IPS DF 19.7 (cell line): ENCODE measurements around the gene UROC1.

ENCODE experiments used
- DNase-seq: peaks from one replicate; pipeline ENCODE4 v3.0.0-alpha.2; 2013; ENCODE audit warnings: low read depth, low spot score

The UROC1 gene

DNA sequence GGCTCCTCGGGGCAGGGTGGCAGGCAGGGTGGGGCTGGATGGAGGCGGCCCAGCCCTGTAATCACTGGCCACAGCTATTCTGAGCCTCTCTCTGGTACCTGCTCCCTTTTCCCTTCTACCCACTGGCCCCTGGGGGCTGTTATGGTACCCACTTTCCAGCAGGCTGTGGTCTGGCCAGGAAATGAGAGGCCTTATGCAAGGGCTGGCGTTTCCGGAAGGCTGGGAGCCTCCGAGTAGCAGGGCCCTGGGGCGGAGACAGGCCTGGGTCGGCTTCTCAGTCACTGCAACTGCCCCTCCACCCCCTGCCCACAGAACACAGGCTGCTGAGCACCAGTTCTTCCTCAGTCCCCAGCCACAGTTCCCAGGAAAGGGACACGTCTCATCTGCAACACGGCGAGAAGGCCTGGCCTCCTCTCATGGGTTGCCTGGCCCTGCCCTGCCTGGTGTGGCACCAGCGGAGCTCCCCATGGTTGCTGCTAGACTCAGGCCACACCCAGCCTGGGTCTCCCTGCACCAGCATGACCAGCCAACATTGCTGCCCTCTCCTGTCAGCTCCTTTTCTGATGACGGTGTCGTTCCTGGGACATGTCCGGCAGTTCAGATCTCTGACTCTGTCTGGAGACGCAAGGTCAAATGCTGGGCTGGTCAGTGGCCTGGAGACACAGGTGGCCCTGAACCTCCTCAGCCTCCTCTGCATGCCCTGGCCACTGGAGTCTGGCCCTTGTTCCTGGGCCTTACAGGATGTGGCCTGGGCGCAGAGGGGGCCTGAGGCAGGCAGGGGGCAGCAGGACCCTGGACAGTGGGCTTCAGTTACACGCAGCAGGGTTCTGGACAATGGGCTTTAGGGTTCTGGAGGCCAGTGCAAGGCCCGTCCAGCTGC is 12.8 kb upstream of the UROC1 start:
- no peak for DNase-seq

DNA sequence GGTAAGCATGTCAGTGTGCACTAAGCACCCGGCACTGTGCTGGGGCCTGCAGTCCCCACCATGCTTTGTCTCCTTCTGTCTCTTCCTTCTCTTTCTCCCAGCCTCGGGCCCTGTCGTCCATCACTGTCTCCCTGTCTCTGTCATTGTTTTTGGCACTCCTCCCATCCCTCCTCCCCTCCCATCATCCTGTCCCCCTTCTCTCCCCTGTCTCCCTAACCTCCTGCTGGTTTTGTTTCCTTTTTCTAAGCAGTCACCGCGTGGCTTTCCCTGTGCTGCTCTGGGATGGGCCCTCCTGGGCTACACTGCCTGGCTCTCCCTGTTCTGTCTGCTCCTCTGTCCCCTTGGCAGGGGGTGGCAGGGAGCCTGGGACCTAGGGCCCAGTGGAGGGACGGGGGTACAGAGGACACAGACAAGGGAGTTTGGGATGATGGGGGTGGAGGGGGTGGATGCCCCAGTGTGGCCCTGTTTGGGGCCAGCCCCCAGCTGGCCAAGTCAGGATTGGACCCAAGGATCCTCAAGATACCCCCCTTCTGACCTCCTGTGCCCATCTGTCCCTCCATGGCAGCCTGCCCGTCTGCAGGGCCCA is 12.1 kb upstream of the UROC1 start:
- DNase-seq, result no peak

GRCh38 chr3:126528800-126529541 is 11.4 kb upstream of the UROC1 start:
- DNase-seq, result no peak

DNA sequence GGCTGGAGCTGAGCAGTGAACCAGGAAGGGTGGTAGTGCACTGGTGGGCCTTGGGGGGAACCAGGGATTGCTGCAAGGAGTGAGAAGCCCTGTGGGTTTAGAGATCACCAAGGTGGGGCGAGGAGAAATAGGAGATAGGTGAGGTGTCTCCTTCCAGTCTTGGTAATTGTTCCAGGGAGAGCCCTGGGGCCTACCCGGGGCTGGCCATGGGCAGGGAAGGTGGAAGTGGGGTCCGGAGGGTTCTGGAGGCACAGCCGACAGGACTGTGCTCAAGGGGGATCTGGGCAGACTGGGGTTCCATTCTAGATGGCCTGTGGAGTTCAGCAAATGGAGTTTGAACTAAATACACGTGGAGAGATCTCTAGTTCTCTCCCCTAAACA is 10.8 kb upstream of the UROC1 start:
- no peak for DNase-seq

GRCh38 chr3:126527455-126528211 is 10.1 kb upstream of the UROC1 start:
- DNase-seq, result no peak

DNA sequence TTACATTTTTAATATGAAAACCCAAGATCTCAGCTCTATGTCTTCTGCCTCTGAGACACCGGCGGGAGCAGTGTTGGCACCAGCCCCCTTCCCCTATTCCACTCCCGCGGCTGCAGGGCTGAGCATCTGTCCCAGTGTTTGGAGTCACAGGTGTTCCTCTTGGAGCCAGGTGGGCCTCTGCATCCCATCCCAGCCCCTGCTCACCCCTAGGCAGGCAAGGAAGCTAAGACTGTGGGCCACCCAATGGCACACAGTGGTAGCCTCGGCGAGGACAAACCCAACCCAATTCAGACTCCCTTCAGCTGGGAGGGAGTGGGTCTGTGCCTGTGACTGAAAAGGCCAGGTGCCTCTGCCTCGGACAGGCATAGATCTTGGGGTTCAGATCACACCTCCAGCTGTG is 9.4 kb upstream of the UROC1 start:
- no peak for DNase-seq

- no peak for DNase-seq
Measured at GRCh38 chr3:126526668-126527005, 9.1 kb upstream of the UROC1 start.

GRCh38 chr3:126525853-126526667 is 8.5 kb upstream of the UROC1 start:
- no peak for DNase-seq

DNA sequence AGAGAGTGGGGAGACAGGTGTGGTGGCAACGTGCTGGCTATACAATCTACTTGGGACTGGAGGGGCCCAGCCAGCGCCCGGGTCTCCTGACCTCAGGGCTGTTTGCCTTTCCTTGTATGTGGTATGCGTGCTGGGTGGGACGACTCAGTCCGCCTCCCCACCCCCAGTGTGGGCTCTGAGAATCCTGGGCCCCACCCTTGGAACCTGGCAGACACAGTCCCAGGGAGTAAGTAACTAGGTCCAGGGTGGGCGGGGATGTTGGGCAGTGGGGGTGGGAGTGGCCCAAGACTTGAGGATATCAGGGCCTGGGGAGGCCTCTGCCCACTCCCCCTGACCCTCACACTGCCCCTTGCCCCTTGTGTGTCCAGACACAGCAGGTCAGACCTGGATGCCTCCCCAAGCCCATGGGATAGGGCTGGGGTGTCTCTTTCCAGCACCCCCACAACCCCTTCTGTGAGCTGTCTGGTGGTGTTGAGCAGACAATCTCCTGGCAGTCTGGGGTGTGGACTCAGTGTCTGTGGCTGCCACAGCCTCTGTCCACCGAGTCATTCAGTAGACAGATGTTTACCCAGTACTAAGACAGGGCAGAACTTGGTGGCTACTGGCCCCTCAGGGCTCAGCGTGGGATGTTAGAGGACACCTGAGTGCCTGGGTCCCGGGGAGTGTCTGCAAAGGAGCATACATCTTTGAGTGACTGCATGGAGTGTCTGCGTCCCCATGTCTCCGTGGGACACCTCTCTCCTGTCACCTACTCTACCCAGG is 7.7 kb upstream of the UROC1 start:
- no peak for DNase-seq

- DNase-seq, result no peak
Measured at GRCh38 chr3:126524429-126524988, 6.9 kb upstream of the UROC1 start.

GRCh38 chr3:126523745-126524428 is 6.3 kb upstream of the UROC1 start, which contains the start of gene CHST13:
Gene CHST13 (plus strand): TSS chr3:126524155. CDS start chr3:126524333, 178 bp downstream.
- DNase-seq, result no peak

DNA sequence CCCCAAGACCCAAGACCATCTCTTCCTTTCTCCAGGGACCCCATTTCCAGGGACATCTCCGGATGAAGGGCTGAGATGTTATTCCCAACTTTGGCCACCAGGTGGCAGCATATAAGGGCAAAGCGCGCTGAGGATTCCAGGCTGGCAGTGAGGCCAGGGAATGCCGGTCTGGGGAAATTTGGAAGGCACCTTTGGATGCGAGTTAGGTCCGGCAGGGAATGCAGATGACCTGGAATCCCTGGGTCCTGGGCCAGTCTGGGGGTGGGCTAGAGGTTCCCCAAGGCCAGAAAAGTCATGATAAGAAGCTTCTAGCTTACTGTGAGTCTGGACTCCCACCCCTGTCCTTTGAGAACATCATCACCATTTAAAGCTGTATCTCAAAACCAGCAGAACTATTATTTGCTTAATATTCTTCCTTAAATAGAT is 4.8 kb upstream of the UROC1 start:
- DNase-seq, result no peak

- DNase-seq, result no peak
Measured at GRCh38 chr3:126521122-126521891, 3.7 kb upstream of the UROC1 start.

DNA sequence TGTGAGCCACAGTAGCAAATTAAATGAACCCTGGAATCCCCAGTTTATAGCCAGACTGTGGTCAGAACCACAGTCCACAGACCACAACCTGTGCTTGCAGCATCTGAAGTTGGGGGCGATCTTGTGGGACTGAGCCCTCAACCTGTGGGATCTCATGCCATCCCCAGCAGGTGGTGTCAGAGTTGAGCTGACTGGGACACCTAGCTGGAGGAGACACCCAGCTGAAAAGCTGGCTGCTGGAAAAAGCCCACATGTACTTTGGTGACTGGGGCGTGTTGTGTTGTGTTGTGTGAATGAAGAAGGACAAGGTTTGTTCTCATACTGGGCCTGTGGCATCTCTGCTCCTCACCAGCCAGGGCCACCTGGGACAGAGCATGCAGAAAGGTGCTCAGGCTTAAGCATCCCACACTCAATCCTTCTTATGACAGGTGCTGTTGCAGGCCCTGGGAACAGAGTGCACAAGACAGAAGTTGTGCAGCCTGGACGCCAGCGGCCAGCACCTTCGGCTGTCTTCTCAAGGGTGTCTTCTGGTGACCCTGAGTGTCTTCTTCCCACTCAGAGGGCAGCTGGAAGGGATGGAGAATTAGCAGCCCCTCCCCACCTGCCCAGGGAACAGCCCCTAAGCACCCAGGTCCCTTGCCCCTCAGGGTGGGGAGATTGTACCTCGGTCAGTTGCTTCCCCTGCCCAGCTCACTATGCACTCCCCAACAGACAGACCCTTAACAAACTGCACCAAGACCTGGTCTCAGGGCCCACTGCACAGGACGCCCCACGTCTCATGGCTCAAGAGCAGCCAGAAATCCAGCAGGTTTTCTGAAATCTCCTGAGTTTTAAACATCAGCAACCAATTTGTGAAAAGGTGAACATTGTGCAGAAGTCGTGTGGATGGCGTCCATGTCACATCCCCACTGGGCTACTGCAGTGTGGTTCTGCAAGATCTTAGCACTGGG is 2.2 kb upstream of the UROC1 start:
- DNase-seq, result no peak

DNA sequence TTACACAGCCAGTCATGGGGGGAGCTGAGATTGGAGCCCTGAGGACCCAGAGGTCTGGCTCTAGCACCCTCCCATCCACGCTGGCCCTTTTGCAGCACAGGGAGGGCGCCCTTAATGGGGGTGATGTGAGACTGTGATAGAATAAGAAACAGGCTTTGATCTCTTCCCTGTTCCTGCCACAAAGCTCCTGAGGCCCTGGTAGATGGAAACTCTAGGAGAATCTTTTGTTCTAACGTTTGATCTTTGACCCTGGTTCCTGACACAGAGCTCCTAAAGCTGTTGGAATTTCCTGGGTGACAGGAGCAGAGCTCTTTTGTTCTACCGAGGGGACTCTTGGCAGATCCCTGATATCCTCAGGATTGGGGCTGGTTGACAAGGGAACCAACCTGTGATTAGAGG is 1.2 kb upstream of the UROC1 start:
- no peak for DNase-seq

GRCh38 chr3:126517986-126518778 is 609 bp upstream of the UROC1 start:
- no peak for DNase-seq

- no peak for DNase-seq
Measured at GRCh38 chr3:126516936-126517290, 660 bp downstream of the UROC1 start.
